GM18526 (cell line): Measurements from ENCODE around the gene ATP6V1B1.

ENCODE experiments used
- POLR2A ChIP-seq: IDR thresholded peaks from 3 replicates; pipeline ENCODE4 v1.6.1; 2011; ENCODE audit not compliant: insufficient read length; ENCODE audit errors: extremely low read depth

The ATP6V1B1 gene

GRCh38 chr2:70981866-70982810, 46.4 kb downstream of the ATP6V1B1 start:
- TF ChIP-seq POLR2A, result no peak

GRCh38 chr2:70982971-70983370, 47.3 kb downstream of the ATP6V1B1 start:
- TF ChIP-seq POLR2A, result no peak

- TF ChIP-seq POLR2A, result no peak
Observed at GRCh38 chr2:70983506-70984227, 48.0 kb downstream of the ATP6V1B1 start.

GRCh38 chr2:70984228-70984575, 48.5 kb downstream of the ATP6V1B1 start:
- TF ChIP-seq POLR2A, result no peak

GRCh38 chr2:70984576-70985282, 49.0 kb downstream of the ATP6V1B1 start:
- TF ChIP-seq POLR2A, result no peak

GRCh38 chr2:70985283-70985688, 49.6 kb downstream of the ATP6V1B1 start:
- TF ChIP-seq POLR2A, result no peak

GRCh38 chr2:70985956-70986355, 50.3 kb downstream of the ATP6V1B1 start:
- no peak for TF ChIP-seq POLR2A

- no peak for TF ChIP-seq POLR2A
Observed at GRCh38 chr2:70986499-70987189, 50.9 kb downstream of the ATP6V1B1 start.

- TF ChIP-seq POLR2A, result no peak
Observed at GRCh38 chr2:70987386-70987785, 51.7 kb downstream of the ATP6V1B1 start.

- no peak for TF ChIP-seq POLR2A
Observed at GRCh38 chr2:70988151-70988550, 52.5 kb downstream of the ATP6V1B1 start.

- no peak for TF ChIP-seq POLR2A
Observed at GRCh38 chr2:70988726-70989648, 53.3 kb downstream of the ATP6V1B1 start.

GRCh38 chr2:70990216-70990615, 54.5 kb downstream of the ATP6V1B1 start:
- TF ChIP-seq POLR2A, result no peak

- no peak for TF ChIP-seq POLR2A
Observed at GRCh38 chr2:70991142-70991541, 55.4 kb downstream of the ATP6V1B1 start.

GRCh38 chr2:70991742-70992141, 56.0 kb downstream of the ATP6V1B1 start:
- no peak for TF ChIP-seq POLR2A
